ENCODE results near the gene TAPBP.
"Not testable (repeated sequence)": the region's sequence is repeated elsewhere in the genome, so short reads cannot be mapped to it uniquely, and the experiment has no call there.

The TAPBP gene

GRCh38 chr6:33313709-33314514, at the start of gene TAPBP:
Gene TAPBP, minus strand, starts transcription at chr6:33314078. Its CDS starts 37 bp downstream, at chr6:33314041.
- DNase-seq (ENCODE audit: low spot score) = peak; percentile 62

GRCh38 chr6:33363486-33363885, 49.6 kb upstream of the TAPBP start:
- DNase-seq (ENCODE audit: low spot score) = not testable (repeated sequence)

- no peak for DNase-seq (ENCODE audit: low spot score)
Measured at GRCh38 chr6:33359331-33359730, 45.5 kb upstream of the TAPBP start.

- DNase-seq (ENCODE audit: low spot score) = not testable (repeated sequence)
Measured at GRCh38 chr6:33357160-33357871, 43.4 kb upstream of the TAPBP start.

GRCh38 chr6:33356295-33356694, 42.4 kb upstream of the TAPBP start:
- no peak for DNase-seq (ENCODE audit: low spot score)

GRCh38 chr6:33355860-33356259, 42.0 kb upstream of the TAPBP start:
- DNase-seq (ENCODE audit: low spot score) = not testable (repeated sequence)

GRCh38 chr6:33347816-33348215, 33.9 kb upstream of the TAPBP start:
- no peak for DNase-seq (ENCODE audit: low spot score)

GRCh38 chr6:33346972-33347371, 33.1 kb upstream of the TAPBP start:
- DNase-seq (ENCODE audit: low spot score) = not testable (repeated sequence)

GRCh38 chr6:33344701-33345697, 31.1 kb upstream of the TAPBP start:
- DNase-seq (ENCODE audit: low spot score) = peak; percentile 63

GRCh38 chr6:33343953-33344611, 30.2 kb upstream of the TAPBP start:
- no peak for DNase-seq (ENCODE audit: low spot score)

GRCh38 chr6:33343606-33343952, 29.7 kb upstream of the TAPBP start:
- DNase-seq (ENCODE audit: low spot score) = not testable (repeated sequence)

GRCh38 chr6:33339193-33339592, 25.3 kb upstream of the TAPBP start:
- no peak for DNase-seq (ENCODE audit: low spot score)

- DNase-seq (ENCODE audit: low spot score) = no peak
Measured at GRCh38 chr6:33336495-33336894, 22.6 kb upstream of the TAPBP start.

GRCh38 chr6:33335916-33336315, 22.0 kb upstream of the TAPBP start:
- no peak for DNase-seq (ENCODE audit: low spot score)

- DNase-seq (ENCODE audit: low spot score) = no peak
Measured at GRCh38 chr6:33333666-33334065, 19.8 kb upstream of the TAPBP start.

- DNase-seq (ENCODE audit: low spot score) = no peak
Measured at GRCh38 chr6:33330736-33331135, 16.9 kb upstream of the TAPBP start.

- no peak for DNase-seq (ENCODE audit: low spot score)
Measured at GRCh38 chr6:33329058-33329457, 15.2 kb upstream of the TAPBP start.

- no peak for DNase-seq (ENCODE audit: low spot score)
Measured at GRCh38 chr6:33324125-33324524, 10.2 kb upstream of the TAPBP start.

GRCh38 chr6:33323623-33323948, 9.7 kb upstream of the TAPBP start:
- DNase-seq (ENCODE audit: low spot score) = no peak

GRCh38 chr6:33321227-33321626, 7.3 kb upstream of the TAPBP start:
- DNase-seq (ENCODE audit: low spot score) = no peak

GRCh38 chr6:33320315-33321181, 6.7 kb upstream of the TAPBP start:
- no peak for DNase-seq (ENCODE audit: low spot score)
